Measurements from ENCODE around the gene ADH4.

Gene ADH4

GRCh38 chr4:99161373-99162099 lies 17.4 kb upstream of the ADH4 start:
- no peaks in the 10 kb centered on the region for H3K9me3 ChIP-seq
- H3K9ac ChIP-seq, result no peak overlapping the region
- no peaks in the 10 kb centered on the region for H3K4me1 ChIP-seq
- no peak overlapping the region for H3K4me2 ChIP-seq
- H3K27ac ChIP-seq, result no peak overlapping the region
- H3K27me3 ChIP-seq, result no peaks in the 10 kb centered on the region
- no peak overlapping the region for H3K4me3 ChIP-seq
- no peaks in the 10 kb centered on the region for H3K36me3 ChIP-seq
- no peaks in the 10 kb centered on the region for H4K20me1 ChIP-seq
- TF ChIP-seq Cebpa-rat (IDR thresholded peaks at IDR 0.05), result no peak

GRCh38 chr4:99159699-99160098 lies 15.6 kb upstream of the ADH4 start:
- TF ChIP-seq Cebpa-rat (IDR thresholded peaks at IDR 0.05), result no peak
- H3K9ac ChIP-seq, result no peak overlapping the region
- no peaks in the 10 kb centered on the region for H3K36me3 ChIP-seq
- H3K4me1 ChIP-seq, result no peaks in the 10 kb centered on the region
- no peak overlapping the region for H3K27ac ChIP-seq
- H3K4me3 ChIP-seq, result no peak overlapping the region
- no peaks in the 10 kb centered on the region for H3K9me3 ChIP-seq
- H3K27me3 ChIP-seq, result no peaks in the 10 kb centered on the region
- H3K4me2 ChIP-seq, result no peak overlapping the region
- no peaks in the 10 kb centered on the region for H4K20me1 ChIP-seq

- H3K4me3 ChIP-seq, result no peak overlapping the region
- H3K4me1 ChIP-seq, result no peaks in the 10 kb centered on the region
- no peak overlapping the region for H3K4me2 ChIP-seq
- no peak overlapping the region for H3K27ac ChIP-seq
- H4K20me1 ChIP-seq, result no peaks in the 10 kb centered on the region
- H3K9ac ChIP-seq, result no peak overlapping the region
- H3K9me3 ChIP-seq, result no peaks in the 10 kb centered on the region
- H3K27me3 ChIP-seq, result no peaks in the 10 kb centered on the region
- TF ChIP-seq Cebpa-rat (IDR thresholded peaks at IDR 0.05), result no peak
- no peaks in the 10 kb centered on the region for H3K36me3 ChIP-seq
Observed at GRCh38 chr4:99157478-99157935, 13.4 kb upstream of the ADH4 start.

GRCh38 chr4:99156992-99157391 lies 12.9 kb upstream of the ADH4 start:
- TF ChIP-seq Cebpa-rat (IDR thresholded peaks at IDR 0.05), result no peak
- H3K9ac ChIP-seq, result no peak overlapping the region
- H3K4me1 ChIP-seq, result no peaks in the 10 kb centered on the region

GRCh38 chr4:99154658-99155342 lies 10.7 kb upstream of the ADH4 start:
- Histone ChIP-seq H3K9me3 (peaks cover 22% of the 10 kb centered on the region), H3K4me3 (no peak overlapping the region), H3K4me1 (no peaks in the 10 kb centered on the region), H3K27me3 (no peaks in the 10 kb centered on the region), H3K4me2 (no peak overlapping the region), H3K9ac (no peak overlapping the region), H4K20me1 (no peaks in the 10 kb centered on the region), H3K27ac (no peak overlapping the region), H3K36me3 (no peaks in the 10 kb centered on the region)
- no peak for TF ChIP-seq Cebpa-rat (IDR thresholded peaks at IDR 0.05)

More at GRCh38 chr4:99156992-99157391, 12.9 kb upstream of the ADH4 start:
- Histone ChIP-seq H3K27me3 (no peaks in the 10 kb centered on the region), H3K27ac (no peak overlapping the region), H4K20me1 (no peaks in the 10 kb centered on the region), H3K4me3 (no peak overlapping the region), H3K4me2 (no peak overlapping the region), H3K9me3 (peaks cover 3% of the 10 kb centered on the region; the same call in 1 of the 2 replicates), H3K36me3 (no peaks in the 10 kb centered on the region)

- no peak for TF ChIP-seq Cebpa-rat (IDR thresholded peaks at IDR 0.05)
- Histone ChIP-seq H3K9me3 (peaks cover 22% of the 10 kb centered on the region), H3K9ac (no peak overlapping the region), H3K27ac (no peak overlapping the region), H4K20me1 (no peaks in the 10 kb centered on the region), H3K4me2 (no peak overlapping the region), H3K36me3 (no peaks in the 10 kb centered on the region), H3K4me3 (no peak overlapping the region), H3K4me1 (no peaks in the 10 kb centered on the region), H3K27me3 (no peaks in the 10 kb centered on the region)
Observed at GRCh38 chr4:99151995-99152394, 7.9 kb upstream of the ADH4 start.

- Histone ChIP-seq H3K27me3 (no peaks in the 10 kb centered on the region), H3K4me3 (no peak overlapping the region), H3K9me3 (peaks cover 22% of the 10 kb centered on the region), H4K20me1 (no peaks in the 10 kb centered on the region), H3K4me2 (no peak overlapping the region), H3K36me3 (no peaks in the 10 kb centered on the region), H3K4me1 (no peaks in the 10 kb centered on the region), H3K27ac (no peak overlapping the region), H3K9ac (no peak overlapping the region)
- TF ChIP-seq Cebpa-rat (IDR thresholded peaks at IDR 0.05), result no peak
Observed at GRCh38 chr4:99151452-99151851, 7.4 kb upstream of the ADH4 start.

- no peaks in the 10 kb centered on the region for H3K36me3 ChIP-seq
- no peak overlapping the region for H3K4me3 ChIP-seq
- H3K4me2 ChIP-seq, result no peak overlapping the region
- no peaks in the 10 kb centered on the region for H4K20me1 ChIP-seq
- no peaks in the 10 kb centered on the region for H3K27me3 ChIP-seq
- no peak overlapping the region for H3K9ac ChIP-seq
- H3K27ac ChIP-seq, result no peak overlapping the region
- H3K4me1 ChIP-seq, result no peaks in the 10 kb centered on the region
- H3K9me3 ChIP-seq, result peaks cover 22% of the 10 kb centered on the region
- no peak for TF ChIP-seq Cebpa-rat (IDR thresholded peaks at IDR 0.05)
Observed at GRCh38 chr4:99149426-99150019, 5.4 kb upstream of the ADH4 start.

- Histone ChIP-seq H3K36me3 (no peaks in the 10 kb centered on the region), H4K20me1 (no peaks in the 10 kb centered on the region), H3K4me2 (no peak overlapping the region), H3K4me3 (no peak overlapping the region), H3K4me1 (no peaks in the 10 kb centered on the region), H3K27ac (no peak overlapping the region), H3K9me3 (peaks cover 22% of the 10 kb centered on the region), H3K27me3 (no peaks in the 10 kb centered on the region), H3K9ac (no peak overlapping the region)
- TF ChIP-seq Cebpa-rat (IDR thresholded peaks at IDR 0.05), result no peak
Observed at GRCh38 chr4:99148550-99148949, 4.5 kb upstream of the ADH4 start.

GRCh38 chr4:99144587-99144986 lies 490 bp upstream of the ADH4 start:
- H3K4me1 ChIP-seq, result no peaks in the 10 kb centered on the region
- no peak for TF ChIP-seq Cebpa-rat (IDR thresholded peaks at IDR 0.05)
- H3K9me3 ChIP-seq, result no peaks in the 10 kb centered on the region
- no peak overlapping the region for H3K4me3 ChIP-seq
- H3K9ac ChIP-seq, result no peak overlapping the region
- H3K36me3 ChIP-seq, result no peaks in the 10 kb centered on the region
- H4K20me1 ChIP-seq, result no peaks in the 10 kb centered on the region
- H3K27me3 ChIP-seq, result no peaks in the 10 kb centered on the region
- H3K27ac ChIP-seq, result no peak overlapping the region
- H3K4me2 ChIP-seq, result no peak overlapping the region
